K562 (cell line): ENCODE data around the gene CAMSAP3. TPM values are rescaled to one million over a fixed set of nuclear protein-coding genes. Genes with fewer than 3 reads are reported as not detected.

Source experiments
- ATAC-seq: fragments of 200-7000 bp; cut with Tn5 transposase; 3 replicates; pipeline ENCODE4 v1.9.1; 2020; ENCODE audit warnings: moderate library complexity
- BruUV-seq: library from RNA; stranded (reverse); fragments of 400-500 nt; replicated peaks from 2 replicates; lab custom pipeline; 2021; lab: Mats Ljungman, UMichigan
- CTCF ChIA-PET: fragments of 300-600 bp; formaldehyde crosslinking; extraction: SDS; loops from one replicate; lab custom pipeline; 2021; ENCODE audit warnings: low intra/inter-chr PET ratio; lab: Yijun Ruan, JAX
- POLR2A ChIA-PET: fragments of 300-600, 350-650 bp; sonication (Branson Sonifier 250); formaldehyde crosslinking; extraction: SDS; loops from one replicate; lab custom pipeline; 2021; ENCODE audit warnings: antibody characterized with exemption, inconsistent platforms; lab: Yijun Ruan, JAX
- DNase-seq, 4 experiments: peaks; one replicate each; pipeline versions ENCODE4 v3.0.0 to v3.0.0-alpha.2; 2011 to 2018; ENCODE audit warnings: low spot score in 3 of 4, mixed read lengths in 3 of 4; ENCODE audit errors: extremely low read depth in 1 of 4
- FAIRE-seq: peaks from 2 replicates; lab custom pipeline; 2011; peaks lifted over from hg19 to GRCh38; lab: Jason Lieb, UNC
- H2AFZ ChIP-seq: 2 replicates; pipeline ENCODE4 v1.6.0; 2011; ENCODE audit warnings: low read depth, low read length, control low read depth, inconsistent platforms
- H3K27ac ChIP-seq: fragments of 200-600 bp; 3 replicates; pipeline ENCODE4 v1.8.0; 2011; ENCODE audit warnings: low read depth, mild to moderate bottlenecking, control low read depth, inconsistent platforms, low read length, moderate library complexity, mixed read lengths; ENCODE audit errors: extremely low read depth
- H3K27me3 ChIP-seq, 2 experiments: fragments of 300-600 bp in 1 of 2; 2 replicates in 1 of 2; 3 replicates in 1 of 2; pipeline versions ENCODE4 v1.6.0 to v1.8.0; 2011; ENCODE audit warnings: inconsistent platforms in 2 of 2, low read length in 2 of 2, mild to moderate bottlenecking in 1 of 2, mixed read lengths in 1 of 2, moderate library complexity in 1 of 2; ENCODE audit not compliant: control insufficient read depth in 2 of 2, insufficient read depth in 2 of 2
- H3K36me3 ChIP-seq: fragments of 300-600 bp; 3 replicates; pipeline ENCODE4 v1.8.0; 2011; ENCODE audit warnings: mild to moderate bottlenecking, low read length, inconsistent platforms; ENCODE audit not compliant: control insufficient read depth, insufficient read depth
- H3K4me1 ChIP-seq, 2 experiments: fragments of 200-600 bp in 1 of 2; replicated peaks in 1 of 2; 2 replicates in 1 of 2; 3 replicates in 1 of 2; pipeline versions ENCODE4 v1.5.1 to v1.8.0; 2011; ENCODE audit warnings: inconsistent platforms in 2 of 2, low read length in 2 of 2, mild to moderate bottlenecking in 1 of 2, mixed read lengths in 1 of 2, moderate library complexity in 1 of 2; ENCODE audit not compliant: control insufficient read depth in 2 of 2, insufficient read depth in 2 of 2
- H3K4me2 ChIP-seq: 2 replicates; pipeline ENCODE4 v1.6.1; 2011; ENCODE audit warnings: low read length, control low read depth, inconsistent platforms, mixed read lengths; ENCODE audit not compliant: insufficient read depth
- H3K4me3 ChIP-seq: fragments of 200-600 bp; sonication (generic), shearing (Covaris generic); 2 replicates; pipeline ENCODE4 v1.5.1; 2016; ENCODE audit warnings: control low read depth, inconsistent platforms
- H3K79me2 ChIP-seq: fragments of 200-600 bp; 3 replicates; pipeline ENCODE4 v1.8.0; 2011; ENCODE audit warnings: low read length, inconsistent platforms; ENCODE audit not compliant: control insufficient read depth, insufficient read depth
- H3K9ac ChIP-seq, 2 experiments: 2 replicates each; pipeline versions ENCODE4 v1.6.0 to v1.6.1; 2011; ENCODE audit warnings: low read depth in 2 of 2, low read length in 2 of 2, control low read depth in 1 of 2, inconsistent platforms in 1 of 2, mild to moderate bottlenecking in 1 of 2, mixed read lengths in 1 of 2; ENCODE audit not compliant: insufficient read depth in 1 of 2
- H3K9me1 ChIP-seq: one replicate; pipeline ENCODE4 v1.6.0; 2011; ENCODE audit warnings: inconsistent platforms, mild to moderate bottlenecking, low read length, moderate library complexity; ENCODE audit not compliant: control insufficient read depth, insufficient read depth
- H3K9me3 ChIP-seq: replicated peaks from 2 replicates; pipeline ENCODE4 v1.5.1; 2011; ENCODE audit warnings: low read depth, low read length, inconsistent platforms; ENCODE audit not compliant: control insufficient read depth, insufficient read depth
- H4K20me1 ChIP-seq: replicated peaks from 2 replicates; pipeline ENCODE4 v1.6.1; 2011; ENCODE audit warnings: low read length, inconsistent platforms, mixed read lengths; ENCODE audit not compliant: control insufficient read depth, insufficient read depth
- CHD1 ChIP-seq: fragments of 200-600 bp; sonication (generic); IDR thresholded peaks from one replicate; pipeline ENCODE4 v1.6.1; 2012; ENCODE audit warnings: mild to moderate bottlenecking, moderate library complexity, low read length, inconsistent platforms
- GATAD2B ChIP-seq: fragments of 450-650 bp; IDR thresholded peaks from 2 replicates; pipeline ENCODE4 v1.6.1; 2017; ENCODE audit warnings: mild to moderate bottlenecking, borderline replicate concordance
- HBP1 ChIP-seq: fragments of 450-650 bp; formaldehyde crosslinking; IDR thresholded peaks from 2 replicates; pipeline ENCODE4 v1.4.0; 2022; ENCODE audit warnings: missing genetic modification characterization
- NFE2 ChIP-seq: IDR thresholded peaks from 2 replicates; pipeline ENCODE4 v1.6.1; 2014; ENCODE audit warnings: antibody characterized with exemption, low read depth
- ZNF121 ChIP-seq: sonication (generic); formaldehyde crosslinking; conservative IDR thresholded peaks from 2 replicates; pipeline ENCODE4 v1.8.0; 2022; ENCODE audit warnings: missing genetic modification reagents
- ZNF766 ChIP-seq: fragments of 200-800 bp; sonication (Bioruptor generic); conservative IDR thresholded peaks from 2 replicates; pipeline ENCODE4 v1.6.1; 2016; ENCODE audit warnings: missing genetic modification characterization, missing compliant biosample characterization
- WGBS: fragments of 100-300 bp; shearing (Covaris generic); methylation state at CpG from one replicate; pipeline ENCODE4 v1.1.6; 2016; ENCODE audit warnings: low coverage, mixed read lengths; ENCODE audit not compliant: insufficient coverage; ENCODE audit errors: missing lambda C conversion rate; 5-methylcytosine and 5-hydroxymethylcytosine counted together
- in situ Hi-C: fragments of 300-500 bp; cut with MboI; formaldehyde crosslinking; loops from 4 replicates; pipeline ENCODE4 v1.15.0; 2018; ENCODE audit warnings: inconsistent platforms, mixed read lengths
- intact Hi-C: fragments of 100-400 bp; cut with micrococcal nuclease; formaldehyde crosslinking; loops from 2 replicates; pipeline ENCODE4 v1.14.2; 2022
- polyA plus RNA-seq, 8 experiments: library from polyadenylated mRNA; depleted of rRNA in 4 of 8; stranded (reverse) in 5 of 8; unstranded in 3 of 8; fragments of >200 nt; fragmentation: Nextera tagmentation in 2 of 8; fragmentation: Illumina TruSeq in 1 of 8; extraction: Ambion mirVana in 2 of 8; extraction: Trizol in 1 of 8; gene quantifications; 2 replicates each; pipeline versions ENCODE4 v1.2.1 to v1.2.3, GENCODE V29; 2011 to 2014; ENCODE audit warnings: inconsistent platforms in 1 of 8, missing spikeins in 1 of 8
- total RNA-seq, 7 experiments: library from RNA; depleted of rRNA in 6 of 7; stranded (reverse); fragments of >200 nt in 6 of 7; fragmentation: Illumina TruSeq in 2 of 7; extraction: Trizol in 2 of 7; gene quantifications; 2 replicates each; pipeline versions ENCODE4 v1.2.1 to v1.2.3, GENCODE V29; 2011 to 2021; ENCODE audit warnings: low replicate concordance in 1 of 7

The CAMSAP3 gene
- total and polyA plus RNA-seq, 9 of the 15 experiments (the other 6 are each of a cell fraction or from before 2014, with no cell fraction given), result 0.01 to 0.89 (median 0.22) TPM; not detected in 1

- TF ChIP-seq GATAD2B, result no peak
- no peak for TF ChIP-seq CHD1
- no peak for TF ChIP-seq HBP1
Measured at GRCh38 chr19:7658219-7658686, 62.6 kb downstream of the CAMSAP3 start (continued).

- Histone ChIP-seq H3K79me2 (no peaks in the 10 kb centered on the region), H2AFZ (no peak overlapping the region), H3K36me3 (no peaks in the 10 kb centered on the region), H3K4me3 (no peak overlapping the region), H3K27me3 (peaks cover 11 to 15% of the 10 kb centered on the region in 2 experiments; a peak in 4 of 5 replicates), H3K4me2 (no peak overlapping the region), H3K9ac (no peak overlapping the region), H3K4me1 (peaks cover 0 to 6% of the 10 kb centered on the region in 2 experiments; a peak in 2 of 5 replicates), H3K9me3 (no peaks in the 10 kb centered on the region), H3K27ac (no peak overlapping the region), H3K9me1 (no peaks in the 10 kb centered on the region), H4K20me1 (no peaks in the 10 kb centered on the region)
- CTCF ChIA-PET, result no interaction called here
- intact Hi-C loops (no loop called here), in situ Hi-C loops (no loop called here)
- no TSS peak for BruUV-seq
- POLR2A ChIA-PET, result interaction anchor here (0.5 to 0.7 kb wide), 3 partner anchors 14 to 261 kb away, joined by 3 read pairs; no protein-coding TSS in a partner anchor
- ATAC-seq (no peak), DNase-seq (no peak), FAIRE-seq (no peak)
- TF ChIP-seq ZNF766 (CRISPR knock-in tag), result no peak
- TF ChIP-seq NFE2, result no peak
- TF ChIP-seq ZNF121, result peak; percentile 96
- WGBS, result 1% methylated on average over 7 of the region's 8 CpGs
Measured at GRCh38 chr19:7661744-7662538, 66.3 kb downstream of the CAMSAP3 start.
